H9 (cell line): ENCODE measurements around the gene FBN3. TPM values are rescaled to one million over a fixed set of nuclear protein-coding genes. Genes with fewer than 3 reads are reported as not detected.

ENCODE experiments used
- DNase-seq: peaks from one replicate; pipeline ENCODE4 v3.0.0-alpha.2; 2017
- H2AFZ ChIP-seq: one replicate; pipeline ENCODE4 v1.6.1; 2013; ENCODE audit warnings: mild to moderate bottlenecking, low read length, control low read depth, moderate library complexity
- H2AK5ac ChIP-seq: 2 replicates; pipeline ENCODE4 v1.6.1; 2013; ENCODE audit warnings: low read length, control low read depth, mixed read lengths; ENCODE audit not compliant: insufficient read length
- H2BK120ac ChIP-seq: one replicate; pipeline ENCODE4 v1.6.1; 2013; ENCODE audit warnings: low read depth, mild to moderate bottlenecking, low read length, control low read depth, inconsistent platforms; ENCODE audit not compliant: poor library complexity, severe bottlenecking
- H2BK12ac ChIP-seq: 2 replicates; pipeline ENCODE4 v1.6.1; 2013; ENCODE audit warnings: low read length, control low read depth, mixed read lengths, low read depth; ENCODE audit not compliant: insufficient read length
- H2BK15ac ChIP-seq: 2 replicates; pipeline ENCODE4 v1.6.1; 2013; ENCODE audit warnings: low read depth, low read length, control low read depth
- H2BK20ac ChIP-seq: one replicate; pipeline ENCODE4 v1.6.1; 2013; ENCODE audit warnings: low read depth, mild to moderate bottlenecking, low read length, control low read depth, inconsistent platforms; ENCODE audit not compliant: poor library complexity, severe bottlenecking
- H2BK5ac ChIP-seq: 2 replicates; pipeline ENCODE4 v1.6.1; 2013; ENCODE audit warnings: low read length, control low read depth, mixed read lengths; ENCODE audit not compliant: insufficient read length
- H3K14ac ChIP-seq: 2 replicates; pipeline ENCODE4 v1.6.1; 2013; ENCODE audit warnings: low read length, control low read depth; ENCODE audit not compliant: insufficient read depth
- H3K18ac ChIP-seq: 2 replicates; pipeline ENCODE4 v1.6.1; 2013; ENCODE audit warnings: low read depth, mild to moderate bottlenecking, mixed read lengths, low read length, control low read depth; ENCODE audit not compliant: insufficient read length
- H3K23ac ChIP-seq: 2 replicates; pipeline ENCODE4 v1.6.1; 2013; ENCODE audit warnings: low read length, control low read depth, mixed read lengths, low read depth; ENCODE audit not compliant: insufficient read length
- H3K23me2 ChIP-seq: 2 replicates; pipeline ENCODE4 v1.6.1; 2013; ENCODE audit warnings: low read depth, mild to moderate bottlenecking, mixed read lengths, low read length, control low read depth; ENCODE audit not compliant: insufficient read length, poor library complexity, severe bottlenecking
- H3K27ac ChIP-seq: 2 replicates; pipeline ENCODE4 v1.5.1; 2013; ENCODE audit warnings: low read length, control low read depth, mixed read lengths, low read depth; ENCODE audit not compliant: insufficient read length
- H3K27me3 ChIP-seq: 2 replicates; pipeline ENCODE4 v1.6.1; 2013; ENCODE audit warnings: low read length, control low read depth, inconsistent platforms; ENCODE audit not compliant: insufficient read depth
- H3K4ac ChIP-seq: 2 replicates; pipeline ENCODE4 v1.6.1; 2013; ENCODE audit warnings: low read depth, mild to moderate bottlenecking, control low read depth, inconsistent platforms, low read length, moderate library complexity
- H3K4me1 ChIP-seq: 2 replicates; pipeline ENCODE4 v1.6.1; 2013; ENCODE audit warnings: low read length, control low read depth, inconsistent platforms; ENCODE audit not compliant: insufficient read depth
- H3K4me2 ChIP-seq: 2 replicates; pipeline ENCODE4 v1.6.1; 2013; ENCODE audit warnings: low read length, control low read depth, mixed read lengths; ENCODE audit not compliant: insufficient read length, insufficient read depth
- H3K56ac ChIP-seq: 2 replicates; pipeline ENCODE4 v1.6.1; 2013; ENCODE audit warnings: low read depth, mild to moderate bottlenecking, mixed read lengths, low read length, control low read depth; ENCODE audit not compliant: insufficient read length
- H3K79me1 ChIP-seq: 2 replicates; pipeline ENCODE4 v1.6.1; 2013; ENCODE audit warnings: low read depth, mild to moderate bottlenecking, moderate library complexity, low read length, control low read depth, inconsistent platforms; ENCODE audit not compliant: insufficient read depth, poor library complexity, severe bottlenecking
- H3K79me2 ChIP-seq: 2 replicates; pipeline ENCODE4 v1.6.1; 2013; ENCODE audit warnings: low read length, control low read depth, inconsistent platforms; ENCODE audit not compliant: insufficient read depth
- H3K9ac ChIP-seq: 2 replicates; pipeline ENCODE4 v1.6.1; 2013; ENCODE audit warnings: low read length, control low read depth, mixed read lengths; ENCODE audit not compliant: insufficient read length; ENCODE audit errors: extremely low read depth
- H3K9me3 ChIP-seq: one replicate; pipeline ENCODE4 v1.6.1; 2013; ENCODE audit warnings: low read depth, low read length, inconsistent platforms; ENCODE audit not compliant: control insufficient read depth
- H3T11ph ChIP-seq: one replicate; pipeline ENCODE4 v1.6.1; 2013; ENCODE audit warnings: mild to moderate bottlenecking, low read length, control low read depth, inconsistent platforms
- H4K20me1 ChIP-seq: one replicate; pipeline ENCODE4 v1.6.1; 2013; ENCODE audit not compliant: control insufficient read depth, insufficient read length, insufficient read depth
- H4K5ac ChIP-seq: 2 replicates; pipeline ENCODE4 v1.6.1; 2013; ENCODE audit warnings: low read depth, mild to moderate bottlenecking, mixed read lengths, low read length, control low read depth; ENCODE audit not compliant: insufficient read length
- H4K8ac ChIP-seq: replicated peaks from 2 replicates; pipeline ENCODE4 v1.6.1; 2013; ENCODE audit warnings: low read length, control low read depth, mixed read lengths, low read depth; ENCODE audit not compliant: insufficient read length
- H4K91ac ChIP-seq: 2 replicates; pipeline ENCODE4 v1.6.1; 2013; ENCODE audit warnings: low read depth, mild to moderate bottlenecking, moderate library complexity, mixed read lengths, low read length, control low read depth; ENCODE audit not compliant: insufficient read length
- H3K27ac Mint-ChIP-seq, 3 experiments: 2 replicates in 2 of 3; 3 replicates in 1 of 3; pipeline ENCODE4 v1.8.0; 2020 to 2021; ENCODE audit warnings: mixed read lengths in 3 of 3, mild to moderate bottlenecking in 1 of 3, moderate library complexity in 1 of 3
- H3K27me3 Mint-ChIP-seq: 2 replicates; pipeline ENCODE4 v1.8.0; 2021; ENCODE audit warnings: low read depth, mild to moderate bottlenecking, moderate library complexity, mixed read lengths
- H3K36me3 Mint-ChIP-seq, 3 experiments: 2 replicates in 2 of 3; 3 replicates in 1 of 3; pipeline ENCODE4 v1.8.0; 2020 to 2021; ENCODE audit warnings: low read depth in 3 of 3, mixed read lengths in 3 of 3; ENCODE audit not compliant: insufficient read depth in 1 of 3
- H3K4me1 Mint-ChIP-seq, 2 experiments: 2 replicates each; pipeline ENCODE4 v1.8.0; 2020; ENCODE audit warnings: mixed read lengths in 2 of 2
- H3K4me3 Mint-ChIP-seq, 2 experiments: 2 replicates in 1 of 2; 3 replicates in 1 of 2; pipeline ENCODE4 v1.8.0; 2020 to 2021; ENCODE audit warnings: mild to moderate bottlenecking in 2 of 2, mixed read lengths in 2 of 2, moderate library complexity in 1 of 2
- H3K9me3 Mint-ChIP-seq, 2 experiments: 2 replicates in 1 of 2; 3 replicates in 1 of 2; pipeline ENCODE4 v1.8.0; 2020; ENCODE audit warnings: mild to moderate bottlenecking in 2 of 2, mixed read lengths in 2 of 2, moderate library complexity in 1 of 2
- CTCF ChIP-seq: fragments of 200-600 bp; sonication (generic); conservative IDR thresholded peaks from 3 replicates; pipeline ENCODE4 v1.8.0; 2021; ENCODE audit warnings: antibody characterized with exemption, mild to moderate bottlenecking
- WGBS: extraction: QIAGEN DNeasy Blood & Tissue Kit; methylation state at CpG from one replicate; pipeline ENCODE4 v1.1.7; 2013; ENCODE audit warnings: missing lambda C conversion rate, low lambda C conversion rate, mixed read lengths; ENCODE audit not compliant: insufficient read length; ENCODE audit errors: extremely low coverage; 5-methylcytosine and 5-hydroxymethylcytosine counted together
- total RNA-seq: library from RNA; stranded (reverse); gene quantifications from 2 replicates; pipeline ENCODE4 v1.2.1, GENCODE V29; 2021

FBN3 gene
- total RNA-seq, 1 experiment from 2014 or later: 31.0 TPM

- Histone ChIP-seq H2AK5ac (no peak overlapping the region), H3K4ac (no peak overlapping the region)
Observed at GRCh38 chr19:8085598-8086408, 63.6 kb downstream of the FBN3 start.

More at GRCh38 chr19:8085598-8086408, 63.6 kb downstream of the FBN3 start:
- no peak overlapping the region for H2BK120ac ChIP-seq
- H2BK12ac ChIP-seq: no peak overlapping the region
- H3K36me3 Mint-ChIP-seq: peaks cover 18 to 40% (median 22%) of the 10 kb centered on the region in 3 experiments; a peak in 6 of 7 replicates
- no peak overlapping the region for H2BK20ac ChIP-seq
- no peak overlapping the region for H2AFZ ChIP-seq
- H3K9me3 Mint-ChIP-seq: peaks cover 0 to 1% of the 10 kb centered on the region in 2 experiments; a peak in 1 of 5 replicates
- no peak overlapping the region for H3K4me3 Mint-ChIP-seq
- no peaks in the 10 kb centered on the region; the same call in 1 of the 2 replicates for H3K27me3 Mint-ChIP-seq
- H3K23me2 ChIP-seq: no peaks in the 10 kb centered on the region
- H3K9me3 ChIP-seq: no peaks in the 10 kb centered on the region
- no peak overlapping the region for H4K5ac ChIP-seq
- H3K56ac ChIP-seq: no peak overlapping the region
- no CpG with 5 or more reads among the region's 20 CpGs for WGBS
- no peaks in the 10 kb centered on the region for H3K79me1 ChIP-seq
- no peaks in the 10 kb centered on the region for H3K4me1 ChIP-seq
- no peak for TF ChIP-seq CTCF
- peak overlapping the region in 1 of 3 experiments; percentile 82; a peak in 2 of 7 replicates for H3K27ac Mint-ChIP-seq
- H4K91ac ChIP-seq: no peak overlapping the region
- no peak overlapping the region for H4K8ac ChIP-seq
- H2BK5ac ChIP-seq: no peak overlapping the region
- H3K23ac ChIP-seq: no peak overlapping the region
- no peak overlapping the region for H3K9ac ChIP-seq
- no peak overlapping the region for H3K4me2 ChIP-seq
- no peaks in the 10 kb centered on the region for H3K27me3 ChIP-seq
- H3T11ph ChIP-seq: no peak overlapping the region
- peaks cover 3 to 9% of the 10 kb centered on the region in 2 experiments for H3K4me1 Mint-ChIP-seq
- H3K79me2 ChIP-seq: no peaks in the 10 kb centered on the region
- no peak overlapping the region for H3K14ac ChIP-seq
- H3K18ac ChIP-seq: no peak overlapping the region
- H2BK15ac ChIP-seq: no peak overlapping the region
- no peak for DNase-seq
- H3K27ac ChIP-seq: no peak overlapping the region
- H4K20me1 ChIP-seq: no peaks in the 10 kb centered on the region
